K562 (cell line): ENCODE results near the gene MYCBPAP. TPM values are rescaled to one million over a fixed set of nuclear protein-coding genes. Genes with fewer than 3 reads are reported as not detected.

ENCODE experiments used
- ATAC-seq: fragments of 200-7000 bp; cut with Tn5 transposase; 3 replicates; pipeline ENCODE4 v1.9.1; 2020; ENCODE audit warnings: moderate library complexity
- BruUV-seq: library from RNA; stranded (reverse); fragments of 400-500 nt; replicated peaks from 2 replicates; lab custom pipeline; 2021; lab: Mats Ljungman, UMichigan
- CTCF ChIA-PET: fragments of 300-600 bp; formaldehyde crosslinking; extraction: SDS; loops from one replicate; lab custom pipeline; 2021; ENCODE audit warnings: low intra/inter-chr PET ratio; lab: Yijun Ruan, JAX
- POLR2A ChIA-PET: fragments of 300-600, 350-650 bp; sonication (Branson Sonifier 250); formaldehyde crosslinking; extraction: SDS; loops from one replicate; lab custom pipeline; 2021; ENCODE audit warnings: antibody characterized with exemption, inconsistent platforms; lab: Yijun Ruan, JAX
- DNase-seq, 4 experiments: peaks; one replicate each; pipeline versions ENCODE4 v3.0.0 to v3.0.0-alpha.2; 2011 to 2018; ENCODE audit warnings: low spot score in 3 of 4, mixed read lengths in 3 of 4; ENCODE audit errors: extremely low read depth in 1 of 4
- FAIRE-seq: peaks from 2 replicates; lab custom pipeline; 2011; peaks lifted over from hg19 to GRCh38; lab: Jason Lieb, UNC
- H2AFZ ChIP-seq: 2 replicates; pipeline ENCODE4 v1.6.0; 2011; ENCODE audit warnings: low read depth, low read length, control low read depth, inconsistent platforms
- H3K27ac ChIP-seq: fragments of 200-600 bp; 3 replicates; pipeline ENCODE4 v1.8.0; 2011; ENCODE audit warnings: low read depth, mild to moderate bottlenecking, control low read depth, inconsistent platforms, low read length, moderate library complexity, mixed read lengths; ENCODE audit errors: extremely low read depth
- H3K27me3 ChIP-seq, 2 experiments: fragments of 300-600 bp in 1 of 2; 2 replicates in 1 of 2; 3 replicates in 1 of 2; pipeline versions ENCODE4 v1.6.0 to v1.8.0; 2011; ENCODE audit warnings: inconsistent platforms in 2 of 2, low read length in 2 of 2, mild to moderate bottlenecking in 1 of 2, mixed read lengths in 1 of 2, moderate library complexity in 1 of 2; ENCODE audit not compliant: control insufficient read depth in 2 of 2, insufficient read depth in 2 of 2
- H3K36me3 ChIP-seq: fragments of 300-600 bp; 3 replicates; pipeline ENCODE4 v1.8.0; 2011; ENCODE audit warnings: mild to moderate bottlenecking, low read length, inconsistent platforms; ENCODE audit not compliant: control insufficient read depth, insufficient read depth
- H3K4me1 ChIP-seq, 2 experiments: fragments of 200-600 bp in 1 of 2; replicated peaks in 1 of 2; 2 replicates in 1 of 2; 3 replicates in 1 of 2; pipeline versions ENCODE4 v1.5.1 to v1.8.0; 2011; ENCODE audit warnings: inconsistent platforms in 2 of 2, low read length in 2 of 2, mild to moderate bottlenecking in 1 of 2, mixed read lengths in 1 of 2, moderate library complexity in 1 of 2; ENCODE audit not compliant: control insufficient read depth in 2 of 2, insufficient read depth in 2 of 2
- H3K4me2 ChIP-seq: 2 replicates; pipeline ENCODE4 v1.6.1; 2011; ENCODE audit warnings: low read length, control low read depth, inconsistent platforms, mixed read lengths; ENCODE audit not compliant: insufficient read depth
- H3K4me3 ChIP-seq: fragments of 200-600 bp; sonication (generic), shearing (Covaris generic); 2 replicates; pipeline ENCODE4 v1.5.1; 2016; ENCODE audit warnings: control low read depth, inconsistent platforms
- H3K79me2 ChIP-seq: fragments of 200-600 bp; 3 replicates; pipeline ENCODE4 v1.8.0; 2011; ENCODE audit warnings: low read length, inconsistent platforms; ENCODE audit not compliant: control insufficient read depth, insufficient read depth
- H3K9ac ChIP-seq, 2 experiments: 2 replicates each; pipeline versions ENCODE4 v1.6.0 to v1.6.1; 2011; ENCODE audit warnings: low read depth in 2 of 2, low read length in 2 of 2, control low read depth in 1 of 2, inconsistent platforms in 1 of 2, mild to moderate bottlenecking in 1 of 2, mixed read lengths in 1 of 2; ENCODE audit not compliant: insufficient read depth in 1 of 2
- H3K9me1 ChIP-seq: one replicate; pipeline ENCODE4 v1.6.0; 2011; ENCODE audit warnings: inconsistent platforms, mild to moderate bottlenecking, low read length, moderate library complexity; ENCODE audit not compliant: control insufficient read depth, insufficient read depth
- H3K9me3 ChIP-seq: replicated peaks from 2 replicates; pipeline ENCODE4 v1.5.1; 2011; ENCODE audit warnings: low read depth, low read length, inconsistent platforms; ENCODE audit not compliant: control insufficient read depth, insufficient read depth
- H4K20me1 ChIP-seq: replicated peaks from 2 replicates; pipeline ENCODE4 v1.6.1; 2011; ENCODE audit warnings: low read length, inconsistent platforms, mixed read lengths; ENCODE audit not compliant: control insufficient read depth, insufficient read depth
- CAMTA2 ChIP-seq: fragments of 250-450 bp; sonication (Bioruptor Pico); conservative IDR thresholded peaks from 2 replicates; pipeline ENCODE4 v1.5.1; 2022
- EGR1 ChIP-seq: fragments of 450-650 bp; conservative IDR thresholded peaks from 2 replicates; pipeline ENCODE4 v1.6.1; 2017; ENCODE audit warnings: mild to moderate bottlenecking
- NFE2 ChIP-seq: IDR thresholded peaks from 2 replicates; pipeline ENCODE4 v1.6.1; 2014; ENCODE audit warnings: antibody characterized with exemption, low read depth
- SPI1 ChIP-seq: IDR thresholded peaks from 2 replicates; pipeline ENCODE4 v1.6.1; 2011; ENCODE audit warnings: low read depth, low read length, control low read depth, borderline replicate concordance
- TFAP4 ChIP-seq: sonication (generic); formaldehyde crosslinking; IDR thresholded peaks from 2 replicates; pipeline ENCODE4 v1.8.0; 2022; ENCODE audit warnings: missing genetic modification reagents, mild to moderate bottlenecking, moderate library complexity, borderline replicate concordance
- WGBS: fragments of 100-300 bp; shearing (Covaris generic); methylation state at CpG from one replicate; pipeline ENCODE4 v1.1.6; 2016; ENCODE audit warnings: low coverage, mixed read lengths; ENCODE audit not compliant: insufficient coverage; ENCODE audit errors: missing lambda C conversion rate; 5-methylcytosine and 5-hydroxymethylcytosine counted together
- in situ Hi-C: fragments of 300-500 bp; cut with MboI; formaldehyde crosslinking; loops from 4 replicates; pipeline ENCODE4 v1.15.0; 2018; ENCODE audit warnings: inconsistent platforms, mixed read lengths
- intact Hi-C: fragments of 100-400 bp; cut with micrococcal nuclease; formaldehyde crosslinking; loops from 2 replicates; pipeline ENCODE4 v1.14.2; 2022
- polyA plus RNA-seq, 8 experiments: library from polyadenylated mRNA; depleted of rRNA in 4 of 8; stranded (reverse) in 5 of 8; unstranded in 3 of 8; fragments of >200 nt; fragmentation: Nextera tagmentation in 2 of 8; fragmentation: Illumina TruSeq in 1 of 8; extraction: Ambion mirVana in 2 of 8; extraction: Trizol in 1 of 8; gene quantifications; 2 replicates each; pipeline versions ENCODE4 v1.2.1 to v1.2.3, GENCODE V29; 2011 to 2014; ENCODE audit warnings: inconsistent platforms in 1 of 8, missing spikeins in 1 of 8
- total RNA-seq, 7 experiments: library from RNA; depleted of rRNA in 6 of 7; stranded (reverse); fragments of >200 nt in 6 of 7; fragmentation: Illumina TruSeq in 2 of 7; extraction: Trizol in 2 of 7; gene quantifications; 2 replicates each; pipeline versions ENCODE4 v1.2.1 to v1.2.3, GENCODE V29; 2011 to 2021; ENCODE audit warnings: low replicate concordance in 1 of 7

Gene MYCBPAP
- total and polyA plus RNA-seq, 9 of the 15 experiments (the other 6 are each of a cell fraction or from before 2014, with no cell fraction given), result not detected

- no peaks in the 10 kb centered on the region for H3K36me3 ChIP-seq
- ATAC-seq (no peak), DNase-seq (no peak), FAIRE-seq (no peak)
- ChIA-PET CTCF (no interaction called here), POLR2A (interaction anchor here (1.9 kb wide), 1 partner anchor 39 kb away, joined by 3 read pairs; no protein-coding TSS in a partner anchor)
- 0% methylated on average over 2 of the region's 2 CpGs for WGBS
- intact Hi-C loops, result no loop called here
- no TSS peak for BruUV-seq
- H3K9me1 ChIP-seq, result no peaks in the 10 kb centered on the region
- no peaks in the 10 kb centered on the region for H4K20me1 ChIP-seq
- in situ Hi-C loops, result no loop called here
- no peak overlapping the region; a peak in 1 of 4 replicates for H3K9ac ChIP-seq
- H3K27me3 ChIP-seq, result peaks cover 6 to 56% of the 10 kb centered on the region in 2 experiments; a peak in 2 of 5 replicates
- H3K27ac ChIP-seq, result no peak overlapping the region
- H3K4me1 ChIP-seq, result no peaks in the 10 kb centered on the region
- H3K4me2 ChIP-seq, result no peak overlapping the region
- no peak for TF ChIP-seq TFAP4 (CRISPR knock-in tag)
- TF ChIP-seq EGR1, result 0 out of 2 replicates have a peak, but pooled peaks have one; percentile 6
- no peak for TF ChIP-seq NFE2
- TF ChIP-seq SPI1, result no peak
- TF ChIP-seq CAMTA2 (CRISPR knock-in tag), result no peak
- H3K79me2 ChIP-seq, result no peaks in the 10 kb centered on the region
- no peak overlapping the region for H3K4me3 ChIP-seq
- H3K9me3 ChIP-seq, result no peaks in the 10 kb centered on the region
- no peak overlapping the region for H2AFZ ChIP-seq
Observed at GRCh38 chr17:50521514-50521913, 13.3 kb downstream of the MYCBPAP start.
